Epidermal melanocyte (primary cell): ENCODE data around the gene TUBG2.

Experiments
- DNase-seq: peaks from one replicate; pipeline ENCODE4 v3.0.0; 2011; ENCODE audit warnings: low spot score; ENCODE audit not compliant: insufficient read length

TUBG2 gene

DNA sequence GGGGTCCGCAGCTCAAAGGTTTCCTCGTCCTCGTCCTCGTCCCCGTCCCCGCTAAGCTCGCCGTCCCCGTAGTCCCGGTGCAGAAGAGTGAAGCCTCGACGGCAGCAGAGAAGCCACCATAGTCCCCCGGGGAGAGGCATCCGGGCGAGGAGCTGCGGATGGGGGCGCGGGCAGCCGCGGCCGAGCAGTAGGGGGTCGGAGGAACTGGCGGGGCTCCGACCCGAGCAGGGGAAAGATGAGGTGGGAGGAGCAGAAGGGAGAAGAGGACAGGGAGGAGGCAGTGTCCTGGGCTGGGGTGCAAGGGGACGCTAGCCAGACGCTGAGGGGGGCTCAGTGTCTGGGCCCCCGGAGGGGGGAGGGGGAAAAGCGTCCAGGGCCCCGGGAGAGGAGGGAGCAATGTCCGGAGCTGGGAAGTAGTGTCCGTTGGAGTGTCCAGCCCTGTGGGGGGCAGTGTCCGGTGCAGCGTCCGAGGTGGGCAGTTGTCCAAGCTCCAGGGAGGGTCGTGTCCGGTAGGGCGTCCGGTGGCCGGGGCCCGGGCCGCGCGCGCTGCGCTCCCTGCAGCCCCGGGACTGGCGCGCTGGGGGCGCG is 17.4 kb downstream of the TUBG2 start, which contains the start of gene PLEKHH3:
TSS of gene PLEKHH3 (minus strand) at position 571 of the 588 bp plus-strand sequence. CDS start at position 140, 431 bp downstream.
- DNase-seq = no peak

- DNase-seq = peak; percentile 100
Observed at GRCh38 chr17:42677012-42677857, 18.2 kb downstream of the TUBG2 start.

DNA sequence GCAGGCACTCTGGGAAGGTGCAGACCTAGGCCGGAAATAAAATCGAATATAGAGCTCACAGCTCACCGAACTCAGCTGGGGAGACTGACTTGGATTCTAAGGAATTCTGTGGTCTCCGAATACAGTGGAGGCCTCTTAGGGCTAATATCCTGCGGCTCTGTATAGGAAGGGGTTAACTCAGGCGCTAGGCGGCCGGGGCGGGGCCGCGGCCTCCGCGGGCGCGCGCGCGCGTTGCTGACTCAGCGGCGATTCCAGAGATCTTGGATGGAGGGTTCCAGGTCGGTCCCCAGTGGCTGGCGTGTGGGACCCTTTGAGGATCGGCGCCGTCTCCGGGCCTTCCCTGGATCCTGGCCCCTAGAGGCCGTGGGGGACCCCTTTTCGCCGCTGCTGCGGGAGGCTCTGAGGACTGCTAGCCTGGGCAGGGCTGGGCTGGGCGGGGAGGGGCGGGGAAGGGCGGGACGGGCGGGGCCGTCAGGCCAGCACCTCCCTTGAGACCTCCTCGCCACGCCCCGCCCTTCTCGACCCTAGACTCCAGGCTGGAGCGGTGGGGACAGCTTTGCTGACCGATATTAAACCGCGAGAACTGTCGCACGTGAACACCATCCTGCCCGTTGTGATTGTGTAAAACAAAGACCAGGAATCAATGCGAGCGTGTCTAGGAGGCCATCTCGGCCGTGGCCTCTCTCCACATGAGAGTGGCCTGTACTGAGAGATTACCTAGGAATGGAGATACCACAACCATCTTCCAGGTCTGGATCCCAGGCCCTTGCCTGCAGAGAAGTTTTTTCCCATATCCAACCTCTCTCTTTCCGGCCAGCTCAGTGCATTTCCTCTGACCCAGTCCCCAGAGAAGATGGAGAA is 19.1 kb downstream of the TUBG2 start:
- DNase-seq = peak; percentile 92

DNA sequence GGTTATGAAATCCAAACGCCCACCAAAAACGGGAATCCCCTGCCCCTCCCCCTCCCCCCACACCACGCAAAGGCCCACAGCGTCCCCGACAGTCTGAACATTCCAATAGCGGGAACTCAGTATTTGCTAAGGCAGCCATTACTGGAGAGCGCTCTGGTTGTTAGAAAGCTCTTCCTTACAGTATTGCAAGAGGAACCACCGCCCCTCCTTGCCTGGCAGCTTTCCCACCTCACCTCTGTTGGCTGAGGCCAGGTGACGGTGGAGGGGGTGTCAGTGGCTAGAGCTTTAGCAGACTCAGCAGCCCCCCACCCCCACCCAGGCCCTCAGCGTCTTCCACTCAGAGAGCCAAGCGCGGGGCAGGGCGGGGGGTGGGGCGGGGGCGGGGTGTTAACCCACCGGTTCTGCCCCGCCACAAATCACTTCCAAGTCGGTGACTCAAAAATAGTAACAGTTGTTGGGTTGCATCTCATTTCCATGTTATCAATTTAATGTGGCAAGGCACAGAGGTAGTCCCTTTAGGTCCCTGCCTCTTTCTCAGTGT is 19.9 kb downstream of the TUBG2 start:
- no peak for DNase-seq

GRCh38 chr17:42679492-42680330 is 20.6 kb downstream of the TUBG2 start:
- DNase-seq = peak; percentile 81

DNA sequence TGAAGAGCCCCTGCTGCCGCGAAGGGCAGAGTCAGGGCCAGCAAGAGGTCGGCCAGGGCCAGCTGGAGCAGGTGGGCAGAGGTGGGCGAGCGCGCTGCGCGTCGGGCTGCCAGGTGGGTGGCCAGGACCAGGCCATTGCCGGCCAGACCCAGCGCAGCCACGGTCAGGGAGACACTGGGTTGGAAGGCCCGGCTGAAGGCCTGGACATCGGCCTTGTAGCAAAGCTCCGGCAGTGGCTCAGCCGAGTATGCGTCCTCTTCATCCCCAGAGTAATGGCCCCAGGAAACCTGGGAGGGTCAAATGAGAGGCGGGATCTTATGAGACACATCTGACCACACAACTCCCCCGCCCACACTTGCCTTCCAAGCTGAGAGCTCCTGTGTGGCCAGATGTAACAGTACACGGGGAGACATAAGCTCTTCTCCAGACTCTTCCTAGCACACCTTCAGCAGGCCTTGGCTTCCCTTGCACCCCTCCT is 21.3 kb downstream of the TUBG2 start:
- DNase-seq = no peak

DNA sequence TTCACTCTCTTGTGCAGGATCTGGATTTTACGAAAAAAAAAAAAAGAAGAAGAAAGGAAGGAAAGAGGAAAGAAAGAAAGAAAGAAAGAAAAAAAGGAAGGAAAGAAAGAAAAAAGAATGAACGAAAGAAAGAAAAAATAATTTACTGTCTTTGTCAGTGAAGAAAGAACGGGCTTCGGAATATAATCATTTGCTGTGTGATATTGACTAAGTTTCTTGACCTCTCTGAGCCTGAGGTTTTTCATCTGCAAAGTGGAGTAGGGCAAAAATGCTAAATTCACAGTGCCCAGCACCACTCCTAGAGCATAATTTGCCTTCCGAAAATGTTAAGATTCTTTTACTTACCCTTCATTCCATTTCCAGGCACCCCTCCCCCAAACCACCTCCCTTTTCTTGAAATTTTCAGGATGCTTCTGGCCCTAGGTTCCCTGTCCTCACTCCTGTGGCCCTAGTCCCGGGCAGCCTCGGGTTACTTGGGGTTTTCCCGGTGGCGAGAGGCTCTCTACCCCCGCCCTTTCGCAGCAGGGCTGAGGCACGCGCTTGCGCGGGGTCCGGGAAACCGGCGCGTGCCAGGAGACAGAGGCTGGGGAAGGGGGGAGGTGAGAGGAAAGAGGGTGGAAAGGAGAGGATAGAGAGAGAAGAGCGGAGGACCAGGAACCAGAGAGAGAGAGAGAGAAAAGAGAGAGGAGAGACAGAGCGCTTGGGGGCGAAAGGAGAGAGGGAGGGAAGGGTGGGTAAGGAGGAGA is 23.1 kb downstream of the TUBG2 start, which contains the start of gene CNTNAP1:
TSS of gene CNTNAP1 (plus strand) at position 556 of the 746 bp plus-strand sequence. CDS start 299 bp downstream, outside the sequence.
- DNase-seq = peak; percentile 92

DNA sequence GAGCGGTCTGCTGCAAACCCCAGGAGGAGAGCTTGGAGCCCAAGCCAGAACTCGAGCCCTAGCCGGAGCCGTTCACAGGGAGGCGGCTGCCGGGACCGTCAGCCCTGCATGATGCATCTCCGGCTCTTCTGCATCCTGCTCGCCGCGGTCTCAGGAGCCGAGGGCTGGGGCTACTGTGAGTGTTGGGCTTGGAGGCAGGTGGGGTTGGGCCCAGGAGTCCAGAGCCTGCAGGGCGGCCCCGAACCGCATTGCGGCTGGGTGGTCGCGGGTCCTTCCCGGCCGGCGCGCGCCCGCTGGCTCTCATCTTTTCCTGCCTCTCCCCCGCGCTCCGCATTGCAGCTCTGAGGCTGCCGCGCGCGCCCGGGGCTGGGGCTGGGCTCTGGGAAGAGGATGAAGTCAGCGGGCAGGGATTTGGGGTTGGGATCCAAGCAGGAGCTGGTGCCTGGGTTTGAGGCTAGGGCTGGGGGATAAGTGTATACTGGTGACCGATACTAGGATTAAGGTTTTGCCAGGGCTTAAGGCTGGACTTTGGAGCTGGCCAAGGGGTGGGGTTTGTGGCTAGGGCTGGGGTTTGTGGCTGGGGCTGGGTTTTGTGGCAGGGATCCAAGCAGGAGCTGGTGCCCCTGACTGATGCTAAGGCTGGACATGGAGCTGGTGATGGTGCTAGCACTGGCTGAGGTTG is 23.8 kb downstream of the TUBG2 start:
- DNase-seq = no peak

DNA sequence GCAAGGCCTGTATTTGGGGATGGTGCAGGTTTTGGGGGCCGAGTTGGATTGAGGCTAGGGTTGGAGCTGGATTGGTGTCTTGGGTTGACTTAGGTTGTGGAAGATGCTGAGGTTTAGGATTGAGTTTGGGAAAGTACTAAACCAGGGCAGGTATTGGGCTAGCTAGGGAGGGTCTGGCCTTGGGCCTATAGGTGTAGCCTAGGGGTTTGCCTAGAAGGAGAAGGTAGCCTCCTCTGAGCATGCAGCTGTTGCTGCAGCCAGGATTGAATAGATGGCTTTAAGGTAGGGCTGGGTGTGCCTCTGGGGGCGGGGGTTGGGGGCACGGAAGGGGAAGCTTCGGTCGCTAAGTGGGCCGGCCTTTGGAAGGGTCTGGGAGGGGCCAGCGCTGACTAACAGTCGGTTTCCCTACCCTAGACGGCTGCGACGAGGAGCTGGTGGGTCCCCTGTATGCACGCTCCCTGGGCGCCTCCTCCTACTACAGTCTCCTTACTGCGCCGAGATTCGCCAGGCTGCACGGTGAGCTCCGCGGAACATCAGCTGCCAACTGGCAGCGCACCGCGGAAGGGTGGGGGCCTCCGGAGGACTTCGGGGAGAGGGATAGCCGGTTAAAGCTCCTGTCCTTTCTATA is 24.4 kb downstream of the TUBG2 start:
- no peak for DNase-seq

GRCh38 chr17:42684929-42685556 is 26.0 kb downstream of the TUBG2 start:
- DNase-seq = no peak

GRCh38 chr17:42685831-42686230 is 26.7 kb downstream of the TUBG2 start:
- no peak for DNase-seq

- no peak for DNase-seq
Observed at GRCh38 chr17:42686520-42687128, 27.5 kb downstream of the TUBG2 start.

DNA sequence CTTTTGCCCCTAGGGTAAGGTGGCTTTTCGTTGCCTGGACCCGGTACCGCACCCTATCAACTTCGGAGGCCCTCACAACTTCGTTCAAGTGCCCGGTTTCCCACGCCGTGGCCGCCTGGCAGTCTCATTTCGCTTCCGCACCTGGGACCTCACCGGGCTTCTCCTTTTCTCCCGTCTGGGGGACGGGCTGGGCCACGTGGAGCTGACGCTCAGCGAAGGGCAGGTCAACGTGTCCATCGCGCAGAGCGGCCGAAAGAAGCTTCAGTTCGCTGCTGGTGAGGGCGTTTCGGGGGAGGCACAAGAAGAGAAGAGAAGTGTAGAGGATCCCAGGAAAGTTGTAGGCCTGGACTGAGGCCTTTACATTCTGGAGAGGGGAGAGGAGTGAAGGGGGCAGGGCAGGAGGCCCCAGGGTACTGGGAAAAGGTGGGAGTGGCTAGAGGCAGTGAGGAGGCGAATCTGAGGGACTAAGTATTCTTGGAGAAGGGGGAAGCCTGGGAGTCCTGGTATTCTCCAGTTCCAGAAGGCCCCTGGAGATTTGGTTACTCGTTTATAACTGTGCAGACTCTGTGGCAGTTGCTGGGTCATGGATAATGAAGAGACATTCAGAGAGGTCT is 28.7 kb downstream of the TUBG2 start:
- no peak for DNase-seq

DNA sequence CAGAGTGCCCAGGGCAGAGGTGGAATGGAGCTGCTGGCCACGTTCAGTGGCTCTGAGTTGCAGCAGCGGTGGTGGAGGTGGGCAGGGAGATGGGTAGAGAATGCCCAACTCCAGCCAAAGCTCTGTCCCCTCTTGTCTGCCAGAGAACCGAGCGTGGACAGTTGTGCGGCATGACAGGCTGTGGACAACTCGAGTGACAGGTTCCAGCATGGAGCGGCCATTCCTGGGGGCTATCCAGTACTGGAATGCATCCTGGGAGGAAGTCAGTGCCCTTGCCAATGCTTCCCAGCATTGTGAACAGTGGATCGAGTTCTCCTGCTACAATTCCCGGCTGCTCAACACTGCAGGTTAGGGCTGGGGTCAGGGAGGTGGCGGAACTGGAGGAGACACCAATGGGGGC is 31.5 kb downstream of the TUBG2 start:
- no peak for DNase-seq

GRCh38 chr17:42691021-42691545 is 32.0 kb downstream of the TUBG2 start:
- no peak for DNase-seq

GRCh38 chr17:42692489-42692888 is 33.4 kb downstream of the TUBG2 start:
- DNase-seq = no peak

DNA sequence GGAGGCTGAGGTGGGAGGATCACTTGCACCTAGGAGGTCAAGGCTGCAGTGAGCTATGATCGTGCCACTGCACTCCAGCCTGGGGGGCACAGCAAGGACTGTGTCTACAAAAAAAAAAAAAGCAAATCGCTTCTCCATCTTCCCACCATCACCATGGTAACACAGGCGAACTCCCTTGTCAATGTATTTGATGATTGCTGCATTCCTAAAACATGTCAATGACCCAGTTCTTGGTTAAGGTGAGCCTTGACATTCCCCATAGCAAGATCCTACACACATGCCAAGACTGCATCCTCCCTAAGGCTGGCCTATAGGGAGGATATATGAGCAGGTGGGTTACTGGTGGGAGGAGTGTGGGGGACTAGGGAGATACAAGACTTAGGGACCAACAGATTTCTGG is 35.4 kb downstream of the TUBG2 start:
- DNase-seq = no peak
